ENCODE measurements around the gene FAM174B. TPM values are rescaled to one million over a fixed set of nuclear protein-coding genes. Genes with fewer than 3 reads are reported as not detected.

Gene FAM174B
- total RNA-seq, 1 donor from 2014 or later, result 0.91 TPM

DNA sequence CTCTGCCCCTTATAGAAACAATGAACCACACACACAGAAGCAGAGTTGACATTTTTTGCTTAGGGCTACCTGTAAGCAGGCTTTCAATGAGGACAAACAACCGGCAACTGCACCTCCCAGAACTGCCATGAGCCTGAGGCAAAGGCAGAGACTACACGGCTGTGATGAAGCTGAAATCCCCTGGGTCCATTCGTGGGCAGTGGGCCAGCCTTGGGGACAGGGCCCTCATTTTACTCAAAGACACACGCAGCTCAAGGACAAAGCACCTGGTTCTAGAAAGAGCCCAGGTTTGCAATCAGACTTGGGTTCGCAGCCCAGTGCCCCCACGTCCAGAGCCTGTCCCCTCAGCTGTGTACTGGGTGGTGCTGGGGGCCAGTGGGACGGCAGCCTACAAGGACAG lies 17.9 kb downstream of the FAM174B start:
- no peak overlapping the region for H3K27ac Mint-ChIP-seq
- H3K4me3 Mint-ChIP-seq, result no peak overlapping the region
- POLR2A ChIA-PET, result no interaction called here
- TF ChIP-seq, protein P1, sequence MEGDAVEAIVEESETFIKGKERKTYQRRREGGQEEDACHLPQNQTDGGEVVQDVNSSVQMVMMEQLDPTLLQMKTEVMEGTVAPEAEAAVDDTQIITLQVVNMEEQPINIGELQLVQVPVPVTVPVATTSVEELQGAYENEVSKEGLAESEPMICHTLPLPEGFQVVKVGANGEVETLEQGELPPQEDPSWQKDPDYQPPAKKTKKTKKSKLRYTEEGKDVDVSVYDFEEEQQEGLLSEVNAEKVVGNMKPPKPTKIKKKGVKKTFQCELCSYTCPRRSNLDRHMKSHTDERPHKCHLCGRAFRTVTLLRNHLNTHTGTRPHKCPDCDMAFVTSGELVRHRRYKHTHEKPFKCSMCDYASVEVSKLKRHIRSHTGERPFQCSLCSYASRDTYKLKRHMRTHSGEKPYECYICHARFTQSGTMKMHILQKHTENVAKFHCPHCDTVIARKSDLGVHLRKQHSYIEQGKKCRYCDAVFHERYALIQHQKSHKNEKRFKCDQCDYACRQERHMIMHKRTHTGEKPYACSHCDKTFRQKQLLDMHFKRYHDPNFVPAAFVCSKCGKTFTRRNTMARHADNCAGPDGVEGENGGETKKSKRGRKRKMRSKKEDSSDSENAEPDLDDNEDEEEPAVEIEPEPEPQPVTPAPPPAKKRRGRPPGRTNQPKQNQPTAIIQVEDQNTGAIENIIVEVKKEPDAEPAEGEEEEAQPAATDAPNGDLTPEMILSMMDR (IDR thresholded peaks at IDR 0.05), result no peak
- H3K27me3 Mint-ChIP-seq, result peaks cover 6% of the 10 kb centered on the region
- H3K36me3 Mint-ChIP-seq (ENCODE audit: low read depth), result no peaks in the 10 kb centered on the region
- intact Hi-C loops (cut with micrococcal nuclease), result no loop called here
- H3K4me1 Mint-ChIP-seq, result no peaks in the 10 kb centered on the region
- no peak for DNase-seq
- CTCF ChIA-PET, result no interaction called here
- ATAC-seq (ENCODE audit: low read depth), result no peak
- peaks cover 7% of the 10 kb centered on the region for H3K9me3 Mint-ChIP-seq

DNA sequence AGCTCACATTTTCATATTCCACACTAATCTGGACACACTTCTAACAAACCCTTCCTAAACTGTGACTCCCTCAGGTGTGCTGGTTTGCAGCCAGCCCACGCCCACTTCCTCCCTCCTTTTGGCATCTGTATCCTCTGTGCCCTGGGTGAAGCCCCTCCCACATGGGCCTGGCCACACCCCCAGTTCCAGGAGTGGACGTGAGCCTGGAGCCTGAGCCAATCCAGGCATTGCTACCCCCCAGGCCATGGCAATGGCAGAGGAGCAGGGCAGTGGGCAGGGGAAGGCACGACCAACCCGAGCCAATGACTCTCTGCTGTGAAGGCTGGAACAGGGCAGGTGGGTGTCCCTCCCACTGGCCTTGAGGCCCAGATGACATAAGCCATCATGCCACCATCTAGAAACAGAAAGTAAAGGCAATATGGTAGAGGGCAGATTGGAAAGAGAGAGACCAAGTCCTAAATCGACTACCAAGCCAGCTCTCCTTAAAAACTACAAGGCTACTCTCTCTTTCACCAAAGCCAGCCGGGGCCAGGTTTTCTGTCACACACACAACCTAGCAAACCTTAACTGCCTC lies 18.6 kb downstream of the FAM174B start:
- TF ChIP-seq, protein P1 (IDR thresholded peaks at IDR 0.05), result no peak
- ChIA-PET CTCF (no interaction called here), POLR2A (no interaction called here)
- H3K36me3 Mint-ChIP-seq (ENCODE audit: low read depth), result no peaks in the 10 kb centered on the region
- no peaks in the 10 kb centered on the region for H3K4me1 Mint-ChIP-seq
- peaks cover 7% of the 10 kb centered on the region for H3K9me3 Mint-ChIP-seq
- no peak for ATAC-seq (ENCODE audit: low read depth)
- H3K27me3 Mint-ChIP-seq, result peaks cover 6% of the 10 kb centered on the region
- intact Hi-C loops (cut with micrococcal nuclease), result no loop called here
- H3K4me3 Mint-ChIP-seq, result no peak overlapping the region
- H3K27ac Mint-ChIP-seq, result no peak overlapping the region
- DNase-seq, result no peak

DNA sequence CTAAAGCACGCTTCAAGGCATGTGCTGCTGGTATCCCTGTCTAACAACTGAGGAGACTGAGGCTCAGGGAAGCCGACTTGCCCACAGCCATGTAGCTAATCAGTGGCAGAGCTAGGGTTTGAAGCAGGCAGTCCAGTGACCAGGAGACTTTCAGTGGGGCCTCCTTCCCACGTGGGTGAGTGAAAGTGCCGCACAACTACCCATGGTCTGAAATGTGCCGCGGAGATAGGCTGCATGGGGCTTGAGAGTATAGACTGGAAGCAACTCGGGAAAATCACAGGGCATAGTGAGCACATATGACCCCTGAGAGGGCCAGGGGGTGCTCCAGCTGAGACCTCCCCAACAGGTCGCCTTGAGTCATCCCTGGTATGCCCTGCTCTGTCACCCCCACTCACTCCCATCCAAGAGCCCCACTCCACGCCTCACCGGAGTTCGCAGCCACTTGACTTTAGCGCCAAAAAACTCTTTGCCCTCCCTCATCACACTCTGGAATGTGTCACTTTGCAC lies 19.1 kb downstream of the FAM174B start:
- H3K4me3 Mint-ChIP-seq, result no peak overlapping the region
- H3K27me3 Mint-ChIP-seq, result peaks cover 6% of the 10 kb centered on the region
- no peaks in the 10 kb centered on the region for H3K4me1 Mint-ChIP-seq
- peaks cover 7% of the 10 kb centered on the region for H3K9me3 Mint-ChIP-seq
- ChIA-PET CTCF (no interaction called here), POLR2A (no interaction called here)
- DNase-seq, result no peak
- intact Hi-C loops (cut with micrococcal nuclease), result no loop called here
- TF ChIP-seq, protein P1 (IDR thresholded peaks at IDR 0.05), result no peak
- no peak overlapping the region for H3K27ac Mint-ChIP-seq
- no peaks in the 10 kb centered on the region for H3K36me3 Mint-ChIP-seq (ENCODE audit: low read depth)
- no peak for ATAC-seq (ENCODE audit: low read depth)

DNA sequence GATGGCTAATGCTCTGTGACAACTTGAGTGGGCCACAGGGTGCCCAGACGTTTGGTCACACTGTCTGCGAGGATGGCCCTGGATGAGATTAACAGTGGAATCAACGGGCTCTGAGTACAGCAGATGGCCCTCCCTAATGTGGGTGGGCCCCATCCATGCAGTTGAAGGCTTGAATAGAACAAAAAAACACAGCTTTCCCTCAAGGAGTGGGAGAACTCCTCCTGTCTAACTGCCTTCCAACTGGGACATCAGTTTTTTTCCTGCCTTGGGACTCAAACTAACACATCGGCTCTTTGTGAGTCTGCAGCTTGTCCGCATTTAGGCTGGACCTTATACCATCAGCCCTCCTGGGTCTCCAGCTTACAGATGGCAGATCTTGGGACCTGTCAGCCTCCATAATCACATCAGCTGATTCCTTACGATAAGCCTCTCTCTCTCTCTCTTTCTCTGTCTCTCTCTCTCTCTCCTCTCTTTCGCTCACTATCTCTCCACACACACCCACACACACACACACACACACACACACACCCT lies 20.8 kb downstream of the FAM174B start:
- Mint-ChIP-seq H3K4me1 (no peaks in the 10 kb centered on the region), H3K27ac (no peak overlapping the region), H3K27me3 (peaks cover 6% of the 10 kb centered on the region), H3K36me3 (ENCODE audit: low read depth) (no peaks in the 10 kb centered on the region), H3K9me3 (no peaks in the 10 kb centered on the region), H3K4me3 (no peak overlapping the region)
- intact Hi-C loops (cut with micrococcal nuclease), result no loop called here
- ChIA-PET POLR2A (no interaction called here), CTCF (no interaction called here)
- no peak for DNase-seq
- TF ChIP-seq, protein P1 (IDR thresholded peaks at IDR 0.05), result no peak
- ATAC-seq (ENCODE audit: low read depth), result no peak

DNA sequence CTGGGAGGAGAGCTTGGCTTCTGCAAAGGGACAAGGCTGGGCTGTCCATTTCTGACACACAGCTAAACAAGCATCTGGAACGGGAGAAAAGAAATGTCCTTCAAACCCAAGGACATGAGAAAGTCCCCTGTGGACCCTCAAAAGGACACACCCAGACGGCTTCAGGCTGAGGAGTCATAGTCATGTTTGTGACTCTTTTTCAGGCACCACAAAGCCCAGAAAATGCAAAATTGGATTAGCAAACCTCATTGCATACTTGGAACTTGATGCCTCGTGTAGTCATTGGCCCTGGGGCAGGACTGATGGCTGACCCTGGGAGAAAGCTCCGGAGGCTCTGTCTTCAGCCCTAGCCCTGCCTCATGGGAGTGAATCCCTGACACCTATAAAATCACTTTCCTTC lies 21.5 kb downstream of the FAM174B start:
- POLR2A ChIA-PET, result no interaction called here
- intact Hi-C loops (cut with micrococcal nuclease), result no loop called here
- Mint-ChIP-seq H3K27ac (no peak overlapping the region), H3K36me3 (ENCODE audit: low read depth) (no peaks in the 10 kb centered on the region), H3K27me3 (peaks cover 6% of the 10 kb centered on the region), H3K4me3 (no peak overlapping the region), H3K9me3 (no peaks in the 10 kb centered on the region), H3K4me1 (no peaks in the 10 kb centered on the region)
- TF ChIP-seq, protein P1 (IDR thresholded peaks at IDR 0.05), result no peak
- DNase-seq (no peak), ATAC-seq (ENCODE audit: low read depth) (no peak)
- CTCF ChIA-PET, result no interaction called here

Data from activated B cell treated with CpG ODN at 0.5 μM for 24 hours (primary cell).